Measurements from ENCODE around the gene KSR2.
A peak's percentile ranks its signal among the peaks of the same experiment; 100 is the strongest.

KSR2 gene

DNA sequence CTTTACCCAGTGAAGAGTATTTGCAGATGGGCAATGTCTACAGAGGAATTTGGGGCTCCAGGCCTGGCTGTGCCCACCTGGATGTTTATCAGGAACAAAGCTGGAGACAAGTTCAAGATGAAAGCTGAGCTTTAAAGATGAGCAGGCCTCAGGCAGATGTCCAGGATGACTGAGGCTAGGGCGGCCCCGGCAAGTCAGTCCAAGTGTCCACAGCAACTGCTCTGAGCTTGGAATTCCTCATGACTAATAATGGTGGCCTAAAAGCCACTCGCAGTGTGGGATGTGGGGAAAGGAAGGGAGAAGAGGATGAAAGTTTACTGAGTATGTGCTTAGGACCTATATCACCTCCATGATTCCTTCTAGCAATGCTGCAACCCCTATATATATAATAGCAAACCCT is 479.1 kb downstream of the KSR2 start:
- TF ChIP-seq, protein P1, sequence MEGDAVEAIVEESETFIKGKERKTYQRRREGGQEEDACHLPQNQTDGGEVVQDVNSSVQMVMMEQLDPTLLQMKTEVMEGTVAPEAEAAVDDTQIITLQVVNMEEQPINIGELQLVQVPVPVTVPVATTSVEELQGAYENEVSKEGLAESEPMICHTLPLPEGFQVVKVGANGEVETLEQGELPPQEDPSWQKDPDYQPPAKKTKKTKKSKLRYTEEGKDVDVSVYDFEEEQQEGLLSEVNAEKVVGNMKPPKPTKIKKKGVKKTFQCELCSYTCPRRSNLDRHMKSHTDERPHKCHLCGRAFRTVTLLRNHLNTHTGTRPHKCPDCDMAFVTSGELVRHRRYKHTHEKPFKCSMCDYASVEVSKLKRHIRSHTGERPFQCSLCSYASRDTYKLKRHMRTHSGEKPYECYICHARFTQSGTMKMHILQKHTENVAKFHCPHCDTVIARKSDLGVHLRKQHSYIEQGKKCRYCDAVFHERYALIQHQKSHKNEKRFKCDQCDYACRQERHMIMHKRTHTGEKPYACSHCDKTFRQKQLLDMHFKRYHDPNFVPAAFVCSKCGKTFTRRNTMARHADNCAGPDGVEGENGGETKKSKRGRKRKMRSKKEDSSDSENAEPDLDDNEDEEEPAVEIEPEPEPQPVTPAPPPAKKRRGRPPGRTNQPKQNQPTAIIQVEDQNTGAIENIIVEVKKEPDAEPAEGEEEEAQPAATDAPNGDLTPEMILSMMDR (IDR thresholded peaks at IDR 0.05; ENCODE audit: low read depth, low read length), result no peak
- peak; percentile 1 for DNase-seq (ENCODE audit: low read depth, low spot score)
- in situ Hi-C loops (cut with HindIII; ENCODE audit: low sequenced_read_pairs), result no loop called here
- H3K4me3 ChIP-seq (ENCODE audit: low read depth, low read length), result no peak overlapping the region

GRCh38 chr12:117486840-117487659 is 481.7 kb downstream of the KSR2 start:
- no peak overlapping the region for H3K4me3 ChIP-seq (ENCODE audit: low read depth, low read length)
- DNase-seq (ENCODE audit: low read depth, low spot score), result peak; percentile 70
- TF ChIP-seq, protein P1 (IDR thresholded peaks at IDR 0.05; ENCODE audit: low read depth, low read length), result no peak
- in situ Hi-C loops (cut with HindIII; ENCODE audit: low sequenced_read_pairs), result no loop called here

- no peak overlapping the region for H3K4me3 ChIP-seq (ENCODE audit: low read depth, low read length)
- no peak for DNase-seq (ENCODE audit: low read depth, low spot score)
- in situ Hi-C loops (cut with HindIII; ENCODE audit: low sequenced_read_pairs), result no loop called here
- TF ChIP-seq, protein P1 (IDR thresholded peaks at IDR 0.05; ENCODE audit: low read depth, low read length), result no peak
Measured at GRCh38 chr12:117485984-117486839, 482.6 kb downstream of the KSR2 start.

DNA sequence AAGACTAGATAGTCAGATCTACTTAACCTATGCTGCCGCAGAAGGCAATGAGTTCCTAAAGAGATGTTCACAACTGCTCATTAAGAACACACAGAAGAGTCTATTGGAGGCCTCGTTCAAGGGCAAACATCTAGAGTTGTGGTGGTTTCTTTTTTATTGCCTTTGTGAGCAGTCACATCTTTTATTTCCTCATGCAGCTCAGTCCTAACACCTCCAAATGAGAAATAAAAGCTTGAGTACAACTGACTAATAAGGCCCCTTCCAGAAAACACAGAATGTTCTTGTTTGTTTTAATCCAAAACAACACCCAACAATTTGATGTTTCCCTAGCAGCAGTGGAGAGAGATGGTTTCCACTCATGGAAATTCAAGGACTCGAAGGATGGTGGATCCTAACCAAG is 483.9 kb downstream of the KSR2 start:
- TF ChIP-seq, protein P1 (IDR thresholded peaks at IDR 0.05; ENCODE audit: low read depth, low read length), result no peak
- no peak overlapping the region for H3K4me3 ChIP-seq (ENCODE audit: low read depth, low read length)
- DNase-seq (ENCODE audit: low read depth, low spot score), result no peak
- in situ Hi-C loops (cut with HindIII; ENCODE audit: low sequenced_read_pairs), result no loop called here

DNA sequence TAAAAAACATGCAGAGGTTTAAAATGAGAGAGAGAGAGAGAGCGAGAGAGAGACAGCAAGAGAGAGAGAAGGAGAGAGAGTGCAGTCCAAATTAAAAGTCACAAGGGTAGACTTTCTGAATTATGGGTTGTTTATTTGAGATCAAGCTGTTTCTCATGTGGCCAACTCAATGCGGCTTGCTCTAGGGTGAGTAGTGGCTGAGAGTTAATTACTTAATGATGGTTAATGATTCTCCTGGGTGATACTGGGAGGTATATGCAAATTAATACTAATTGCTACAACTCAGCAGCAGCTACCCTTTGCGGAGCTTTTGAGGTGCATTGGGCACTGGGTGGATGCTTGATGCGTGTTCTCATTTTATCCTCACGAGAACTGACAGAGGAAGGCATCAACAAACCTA is 485.3 kb downstream of the KSR2 start:
- no peak for DNase-seq (ENCODE audit: low read depth, low spot score)
- in situ Hi-C loops (cut with HindIII; ENCODE audit: low sequenced_read_pairs), result no loop called here
- TF ChIP-seq, protein P1 (IDR thresholded peaks at IDR 0.05; ENCODE audit: low read depth, low read length), result no peak
- H3K4me3 ChIP-seq (ENCODE audit: low read depth, low read length), result no peak overlapping the region

GRCh38 chr12:117481470-117481869 is 487.3 kb downstream of the KSR2 start:
- no peak overlapping the region for H3K4me3 ChIP-seq (ENCODE audit: low read depth, low read length)
- in situ Hi-C loops (cut with HindIII; ENCODE audit: low sequenced_read_pairs), result no loop called here
- no peak for DNase-seq (ENCODE audit: low read depth, low spot score)
- TF ChIP-seq, protein P1 (IDR thresholded peaks at IDR 0.05; ENCODE audit: low read depth, low read length), result no peak

Measured in astrocyte of the spinal cord (primary cell).